Coronary artery (tissue), 2 donors: ENCODE data around the gene PTGES3.
"Not testable (repeated sequence)": the region's sequence is repeated elsewhere in the genome, so short reads cannot be mapped to it uniquely, and the experiment has no call there.

Source experiments
- DNase-seq: peaks from one replicate; pipeline ENCODE4 v3.0.0-alpha.2; 2017; ENCODE audit warnings: low spot score
- H3K27ac ChIP-seq, 2 donors: fragments of 200-600 bp; sonication (generic); one replicate each; pipeline ENCODE4 v1.5.1; 2016 to 2019
- H3K4me3 ChIP-seq: fragments of 200-600 bp; sonication (generic); 2 replicates; pipeline ENCODE4 v1.5.1; 2016; ENCODE audit warnings: mild to moderate bottlenecking, moderate library complexity
- TF ChIP-seq, protein P1 (sequence below): fragments of 200-600 bp; sonication (generic); IDR thresholded peaks from one replicate; pipeline ENCODE4 v1.5.1; 2019; ENCODE audit warnings: antibody characterized with exemption

The PTGES3 gene, protein sequence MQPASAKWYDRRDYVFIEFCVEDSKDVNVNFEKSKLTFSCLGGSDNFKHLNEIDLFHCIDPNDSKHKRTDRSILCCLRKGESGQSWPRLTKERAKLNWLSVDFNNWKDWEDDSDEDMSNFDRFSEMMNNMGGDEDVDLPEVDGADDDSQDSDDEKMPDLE

DNA sequence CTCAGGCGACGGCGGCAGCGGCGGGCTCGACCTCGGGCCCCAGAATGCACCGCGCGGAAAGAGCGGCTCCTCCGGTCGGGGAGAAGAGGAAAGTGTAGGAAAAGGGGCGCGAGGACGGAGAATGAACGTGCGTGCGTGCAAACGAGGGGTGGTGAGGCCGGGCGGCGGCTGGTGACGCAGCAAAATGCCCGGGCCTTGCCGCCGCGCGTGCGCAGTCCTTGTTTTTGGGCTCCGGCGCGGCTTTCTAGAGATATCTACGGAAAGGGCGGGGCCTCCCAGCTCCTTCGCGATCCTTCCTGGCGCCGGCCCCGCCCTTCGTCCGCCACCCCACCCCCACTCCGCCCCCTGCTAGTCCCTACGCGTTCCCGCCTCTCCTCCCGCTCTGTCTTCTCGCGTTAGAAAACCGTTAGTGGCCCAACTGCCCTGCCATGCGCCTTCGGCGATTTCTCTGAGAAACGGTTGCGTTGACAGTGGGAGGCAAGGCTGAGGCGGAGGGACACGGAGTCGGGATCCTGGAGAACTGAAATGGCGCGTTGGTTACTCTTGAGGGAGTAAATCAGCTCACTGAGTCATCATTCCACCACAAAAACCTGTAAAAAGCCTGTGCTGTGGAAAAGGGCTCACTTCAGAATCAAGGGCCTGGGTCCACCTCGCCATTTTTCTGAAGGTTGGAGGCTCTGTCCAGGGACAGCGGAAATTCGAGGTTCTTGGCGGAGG, at the start of gene PTGES3:
Gene PTGES3 (minus strand): TSS at position 156 of the 717 bp plus-strand sequence. CDS start 285 bp downstream, outside the sequence.
- TF ChIP-seq, protein P1, sequence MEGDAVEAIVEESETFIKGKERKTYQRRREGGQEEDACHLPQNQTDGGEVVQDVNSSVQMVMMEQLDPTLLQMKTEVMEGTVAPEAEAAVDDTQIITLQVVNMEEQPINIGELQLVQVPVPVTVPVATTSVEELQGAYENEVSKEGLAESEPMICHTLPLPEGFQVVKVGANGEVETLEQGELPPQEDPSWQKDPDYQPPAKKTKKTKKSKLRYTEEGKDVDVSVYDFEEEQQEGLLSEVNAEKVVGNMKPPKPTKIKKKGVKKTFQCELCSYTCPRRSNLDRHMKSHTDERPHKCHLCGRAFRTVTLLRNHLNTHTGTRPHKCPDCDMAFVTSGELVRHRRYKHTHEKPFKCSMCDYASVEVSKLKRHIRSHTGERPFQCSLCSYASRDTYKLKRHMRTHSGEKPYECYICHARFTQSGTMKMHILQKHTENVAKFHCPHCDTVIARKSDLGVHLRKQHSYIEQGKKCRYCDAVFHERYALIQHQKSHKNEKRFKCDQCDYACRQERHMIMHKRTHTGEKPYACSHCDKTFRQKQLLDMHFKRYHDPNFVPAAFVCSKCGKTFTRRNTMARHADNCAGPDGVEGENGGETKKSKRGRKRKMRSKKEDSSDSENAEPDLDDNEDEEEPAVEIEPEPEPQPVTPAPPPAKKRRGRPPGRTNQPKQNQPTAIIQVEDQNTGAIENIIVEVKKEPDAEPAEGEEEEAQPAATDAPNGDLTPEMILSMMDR: no peak

DNA sequence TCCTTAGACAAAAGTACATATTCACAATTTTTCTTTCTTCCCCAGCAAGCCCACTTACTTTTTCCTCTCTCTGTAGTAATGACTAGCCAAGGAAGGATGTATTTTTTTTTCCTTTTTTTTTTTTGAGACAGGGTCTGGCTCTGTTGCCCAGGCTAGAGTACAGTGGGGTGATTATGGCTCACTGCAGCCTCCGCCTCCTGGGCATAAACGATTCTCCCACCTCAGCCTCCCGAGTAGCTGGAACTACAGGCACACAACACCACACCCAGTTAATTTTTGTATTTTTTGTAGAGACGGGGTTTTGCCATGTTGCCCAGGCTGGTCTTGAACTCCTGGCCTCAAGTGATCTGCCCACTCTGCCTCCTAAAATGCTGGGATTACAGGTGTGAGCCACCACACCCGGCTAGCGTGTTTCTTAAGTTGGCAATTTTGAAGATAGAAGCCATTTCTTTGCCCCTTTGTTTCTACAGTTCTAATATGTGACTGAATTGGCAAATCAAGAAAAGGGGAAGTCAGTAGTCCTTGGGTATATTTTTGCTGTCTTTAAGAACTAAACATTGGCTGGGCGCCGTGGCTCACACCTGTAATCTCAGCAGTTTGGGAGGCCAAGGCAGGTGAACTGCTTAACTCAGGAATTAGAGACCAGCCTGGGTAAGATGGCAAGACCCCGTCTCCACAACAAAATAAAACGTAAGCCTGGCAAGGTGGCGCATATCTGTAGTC, 40.2 kb upstream of the PTGES3 start:
- Histone ChIP-seq H3K4me3 (no peak overlapping the region), H3K27ac (no peak overlapping the region)
- TF ChIP-seq, protein P1: no peak
- no peak for DNase-seq

More for the DNA sequence above, at the start of gene PTGES3:
- peak within 1 kb of the TSS; percentile 98 to 100 for H3K27ac ChIP-seq
- peak within 1 kb of the TSS; percentile 96 for H3K4me3 ChIP-seq
- DNase-seq: peak; percentile 98

DNA sequence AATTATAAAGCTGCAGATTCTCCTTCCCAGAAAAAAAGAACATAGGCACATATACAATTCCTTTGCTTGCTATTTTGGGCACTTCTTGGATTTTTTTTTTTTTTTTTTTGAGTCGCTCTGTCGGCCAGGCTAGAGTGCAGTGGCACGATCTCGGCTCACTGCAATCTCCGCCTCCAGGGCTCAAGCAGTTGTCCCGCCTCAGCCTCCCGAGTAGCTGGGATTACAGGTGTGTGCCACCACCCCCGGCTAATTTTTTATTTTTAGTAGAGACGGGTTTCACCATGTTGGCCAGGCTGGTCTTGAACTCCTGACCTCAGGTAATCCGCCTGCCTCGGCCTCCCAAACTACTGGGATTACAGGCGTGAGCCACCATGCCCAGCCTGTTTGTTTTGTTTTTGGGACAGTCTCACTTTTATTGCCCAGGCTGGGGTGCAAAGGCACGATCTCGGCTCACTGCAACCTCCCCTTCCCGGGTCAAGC, 38.2 kb upstream of the PTGES3 start:
- not testable (repeated sequence) for DNase-seq
- peak overlapping the region; percentile 84 to 94 for H3K27ac ChIP-seq
- peak overlapping the region; percentile 76 for H3K4me3 ChIP-seq

DNA sequence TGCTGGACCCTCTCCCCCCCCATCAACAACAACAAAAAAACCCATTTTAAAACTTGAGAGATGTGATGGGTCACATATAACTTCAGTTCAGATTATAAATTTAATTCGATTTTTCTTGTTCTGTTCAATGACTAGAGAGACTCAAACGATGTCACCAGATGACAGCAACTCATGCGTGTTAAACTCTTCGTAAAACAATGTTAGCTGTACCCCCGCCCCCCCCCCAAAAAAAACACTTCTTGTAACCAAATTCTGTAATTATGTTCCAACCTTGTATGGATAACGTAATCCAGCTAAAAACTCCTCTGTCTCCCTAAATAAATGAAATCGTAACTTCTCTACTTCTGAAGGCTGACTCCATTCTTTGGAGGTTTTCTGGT, 37.6 kb upstream of the PTGES3 start:
- peak overlapping the region; percentile 84 to 94 for H3K27ac ChIP-seq
- TF ChIP-seq, protein P1: no peak
- H3K4me3 ChIP-seq: peak overlapping the region; percentile 76
- DNase-seq: no peak

DNA sequence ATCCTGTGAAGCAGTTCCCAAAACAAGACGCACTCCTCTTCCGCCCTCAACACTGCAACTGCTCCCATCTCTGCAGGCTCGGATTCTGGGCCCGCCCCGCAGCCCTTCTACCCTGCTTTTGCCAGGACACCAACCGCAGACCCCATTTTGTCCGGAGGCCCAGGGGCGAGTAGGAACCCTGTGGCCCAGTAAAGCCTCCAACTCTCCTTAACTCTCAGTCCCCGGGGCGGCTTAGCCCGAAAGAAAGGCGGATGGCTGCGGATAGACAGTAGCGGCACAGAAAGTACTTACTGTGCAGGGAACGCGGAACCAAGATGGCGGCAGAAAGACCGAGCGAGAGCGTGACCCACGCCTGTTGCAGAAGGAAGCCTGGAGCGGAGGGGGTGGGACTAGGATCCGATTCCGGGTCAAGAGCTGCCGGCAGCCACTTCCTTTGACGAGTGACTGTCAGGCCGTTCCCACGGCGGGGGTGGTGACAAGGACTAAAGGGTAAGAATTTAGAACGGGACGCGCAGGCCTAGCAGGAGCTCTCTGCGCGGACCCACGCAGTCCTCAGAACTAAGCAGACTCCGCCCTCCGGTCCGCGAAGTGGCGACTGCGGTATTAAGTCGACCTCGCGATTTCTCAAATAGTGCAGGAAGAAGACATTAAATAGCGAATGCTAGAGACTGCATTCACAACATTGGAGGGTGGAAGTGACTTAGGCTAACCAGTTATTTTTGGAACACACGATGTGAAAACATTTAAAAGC, 37.1 kb upstream of the PTGES3 start, which contains the start of gene NACA:
Gene NACA (minus strand): TSS at position 328 of the 751 bp plus-strand sequence. CDS start 778 bp downstream, outside the sequence.
- TF ChIP-seq, protein P1: no peak
- peak; percentile 99 for DNase-seq
- H3K4me3 ChIP-seq: peak within 1 kb of the TSS; percentile 76
- peak within 1 kb of the TSS; percentile 84 to 94 for H3K27ac ChIP-seq

DNA sequence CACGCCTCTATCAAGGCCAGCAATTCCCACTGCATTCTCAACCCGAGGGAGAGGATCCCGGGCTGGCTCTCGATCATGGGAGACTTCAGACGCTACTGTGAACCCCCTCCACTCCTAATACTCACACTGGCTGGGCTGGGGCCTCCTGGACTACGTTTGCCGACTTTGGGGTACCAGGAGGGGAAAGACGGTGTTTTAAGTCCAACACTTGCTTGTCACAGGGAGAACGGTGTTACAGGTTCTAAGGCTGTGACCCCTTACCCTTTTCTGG, 36.6 kb upstream of the PTGES3 start:
- peak overlapping the region; percentile 84 to 94 for H3K27ac ChIP-seq
- TF ChIP-seq, protein P1: no peak
- peak overlapping the region; percentile 76 for H3K4me3 ChIP-seq
- DNase-seq: no peak
